Gastrocnemius medialis (tissue), 4 donors: ENCODE measurements around the gene BORCS8.

Source experiments
- CTCF ChIP-seq, 5 experiments: fragments of 450-650 bp in 3 of 5; fragments of 200-600 bp in 2 of 5; sonication (generic) in 2 of 5; IDR thresholded peaks in 4 of 5; conservative IDR thresholded peaks in 1 of 5; 1 replicate in 4 of 5; 2 replicates in 1 of 5; pipeline ENCODE4 v1.5.1; 2016 to 2019; ENCODE audit warnings: antibody characterized with exemption in 5 of 5, mild to moderate bottlenecking in 3 of 5, moderate library complexity in 3 of 5
- POLR2A ChIP-seq, 2 donors: fragments of 450-650 bp; IDR thresholded peaks; one replicate each; pipeline ENCODE4 v1.6.1; 2017; ENCODE audit warnings: antibody characterized with exemption in 2 of 2, mild to moderate bottlenecking in 2 of 2, moderate library complexity in 2 of 2

GRCh38 chr19:19203012-19203856 lies 11.3 kb upstream of the BORCS8 start, which contains the start of gene NR2C2AP:
- TF ChIP-seq POLR2A (IDR thresholded peaks at IDR 0.05) (no peak), CTCF (IDR thresholded peaks at IDR 0.05 in 4 of 5, conservative IDR thresholded peaks at IDR 0.05 in 1 of 5) (no peak)
